Right renal pelvis (tissue), 4 donors: Measurements from ENCODE around the gene PADI1. TPM values are rescaled to one million over a fixed set of nuclear protein-coding genes. Genes with fewer than 3 reads are reported as not detected.

Experiments used
- DNase-seq, 4 donors: peaks; one replicate each; pipeline ENCODE4 v3.0.0-alpha.2; 2013; ENCODE audit warnings: low read depth in 4 of 4, low spot score in 3 of 4, missing footprints in 1 of 4
- polyA plus RNA-seq, 4 donors: library from polyadenylated mRNA; unstranded; fragments of 120-200 nt; gene quantifications; one replicate each; pipeline ENCODE4 v1.2.1, GENCODE V29; 2013; ENCODE audit not compliant: insufficient read length in 4 of 4

PADI1 gene
- polyA plus RNA-seq, 4 donors: 0.03 to 0.17 (median 0.06) TPM; not detected in 1

GRCh38 chr1:17177651-17178050 is 27.3 kb upstream of the PADI1 start:
- DNase-seq: no peak

GRCh38 chr1:17181781-17182464 is 23.0 kb upstream of the PADI1 start:
- no peak for DNase-seq

GRCh38 chr1:17183388-17184160 is 21.4 kb upstream of the PADI1 start:
- no peak for DNase-seq

GRCh38 chr1:17184161-17184665 is 20.7 kb upstream of the PADI1 start:
- no peak for DNase-seq

- DNase-seq: no peak
Observed at GRCh38 chr1:17184822-17185484, 20.0 kb upstream of the PADI1 start.

- DNase-seq: no peak
Observed at GRCh38 chr1:17185485-17185860, 19.5 kb upstream of the PADI1 start.

GRCh38 chr1:17186216-17186909 is 18.6 kb upstream of the PADI1 start:
- no peak for DNase-seq

- no peak for DNase-seq
Observed at GRCh38 chr1:17187051-17187450, 17.9 kb upstream of the PADI1 start.

- no peak for DNase-seq
Observed at GRCh38 chr1:17188217-17188616, 16.7 kb upstream of the PADI1 start.

- no peak for DNase-seq
Observed at GRCh38 chr1:17188889-17189631, 15.9 kb upstream of the PADI1 start.

- no peak for DNase-seq
Observed at GRCh38 chr1:17189632-17189990, 15.3 kb upstream of the PADI1 start.

GRCh38 chr1:17190010-17190995 is 14.6 kb upstream of the PADI1 start:
- no peak for DNase-seq

- no peak for DNase-seq
Observed at GRCh38 chr1:17191990-17192242, 13.0 kb upstream of the PADI1 start.

- DNase-seq: no peak
Observed at GRCh38 chr1:17192394-17193221, 12.3 kb upstream of the PADI1 start.

GRCh38 chr1:17193222-17194132 is 11.5 kb upstream of the PADI1 start:
- DNase-seq: no peak

- DNase-seq: no peak
Observed at GRCh38 chr1:17194133-17194475, 10.8 kb upstream of the PADI1 start.
